HepG2 (cell line): Measurements from ENCODE around the gene CNNM4.

Experiments
- ATF3 ChIP-seq: sonication (generic); formaldehyde crosslinking; IDR thresholded peaks from 2 replicates; pipeline ENCODE4 v1.4.0; 2020; ENCODE audit warnings: missing genetic modification reagents
- ELF1 ChIP-seq: sonication (generic); formaldehyde crosslinking; IDR thresholded peaks from 2 replicates; pipeline ENCODE4 v1.4.0; 2020; ENCODE audit warnings: missing genetic modification reagents
- KMT2A ChIP-seq: sonication (generic); formaldehyde crosslinking; IDR thresholded peaks from 2 replicates; pipeline ENCODE4 v1.4.0; 2020; ENCODE audit warnings: missing genetic modification reagents
- MAZ ChIP-seq, 2 experiments: sonication (generic) in 1 of 2; formaldehyde crosslinking in 1 of 2; IDR thresholded peaks; 2 replicates each; pipeline versions ENCODE4 v1.5.0 to v1.6.1; 2012 to 2020; ENCODE audit warnings: low read depth in 2 of 2, mild to moderate bottlenecking in 2 of 2, borderline replicate concordance in 1 of 2, improper control_type of control experiment in 1 of 2, low read length in 1 of 2, missing genetic modification reagents in 1 of 2, moderate library complexity in 1 of 2
- MLX ChIP-seq: IDR thresholded peaks from 2 replicates; pipeline ENCODE4 v1.6.1; 2016
- POLR2A ChIP-seq, 2 experiments: IDR thresholded peaks; 2 replicates each; pipeline ENCODE4 v1.6.1; 2011; ENCODE audit warnings: low read depth in 2 of 2, low read length in 2 of 2, mild to moderate bottlenecking in 1 of 2, moderate library complexity in 1 of 2; ENCODE audit not compliant: insufficient read depth in 1 of 2
- REST ChIP-seq, 2 experiments: IDR thresholded peaks; 2 replicates each; pipeline ENCODE4 v1.6.1; 2011 to 2012; ENCODE audit warnings: low read length in 2 of 2, borderline replicate concordance in 1 of 2, low read depth in 1 of 2, mild to moderate bottlenecking in 1 of 2, moderate library complexity in 1 of 2
- SP1 ChIP-seq, 2 experiments: fragments of 450-650 bp in 1 of 2; sonication (generic) in 1 of 2; formaldehyde crosslinking in 1 of 2; IDR thresholded peaks; 2 replicates each; pipeline versions ENCODE4 v1.4.0 to v1.6.1; 2016 to 2020; ENCODE audit warnings: missing genetic modification reagents in 1 of 2
- ZFX ChIP-seq: sonication (generic); formaldehyde crosslinking; IDR thresholded peaks from 2 replicates; pipeline ENCODE4 v1.4.0; 2020; ENCODE audit warnings: mild to moderate bottlenecking, low read depth, missing genetic modification reagents, moderate library complexity
- ZKSCAN8 ChIP-seq: IDR thresholded peaks from 2 replicates; pipeline ENCODE4 v1.6.1; 2016; ENCODE audit warnings: borderline replicate concordance, missing genetic modification reagents, missing compliant biosample characterization
- ZNF263 ChIP-seq: sonication (generic); formaldehyde crosslinking; IDR thresholded peaks from 2 replicates; pipeline ENCODE4 v1.4.0; 2020; ENCODE audit warnings: missing genetic modification reagents
- ZNF724P ChIP-seq: sonication (generic); formaldehyde crosslinking; IDR thresholded peaks from 2 replicates; pipeline ENCODE4 v1.8.0; 2022; ENCODE audit warnings: missing genetic modification reagents, borderline replicate concordance
- ZNF780A ChIP-seq: sonication (generic); formaldehyde crosslinking; IDR thresholded peaks from 2 replicates; pipeline ENCODE4 v1.8.0; 2022; ENCODE audit warnings: mild to moderate bottlenecking, missing genetic modification reagents, moderate library complexity

- TF ChIP-seq ZFX (CRISPR knock-in tag) = no peak
- TF ChIP-seq ZNF724P (CRISPR knock-in tag) = no peak
- no peak for TF ChIP-seq KMT2A (CRISPR knock-in tag)
- TF ChIP-seq MAZ (IDR thresholded peaks at IDR 0.05; ENCODE audit: borderline replicate concordance, low read depth, low read length) = no peak
- no peak for TF ChIP-seq MAZ (CRISPR knock-in tag; IDR thresholded peaks at IDR 0.05; ENCODE audit: low read depth)
- TF ChIP-seq SP1 (IDR thresholded peaks at IDR 0.05) = no peak
- TF ChIP-seq SP1 (CRISPR knock-in tag; IDR thresholded peaks at IDR 0.05) = no peak
- no peak for TF ChIP-seq ZKSCAN8 (CRISPR knock-in tag)
- TF ChIP-seq ZNF263 = no peak
- no peak for TF ChIP-seq ATF3 (CRISPR knock-in tag)
- no peak for TF ChIP-seq REST (IDR thresholded peaks at IDR 0.05; ENCODE audit: borderline replicate concordance in 1 of 2, low read depth in 1 of 2, low read length in 2 of 2)
- no peak for TF ChIP-seq ZNF780A
- TF ChIP-seq ELF1 (CRISPR knock-in tag) = no peak
- no peak for TF ChIP-seq POLR2A (IDR thresholded peaks at IDR 0.05; ENCODE audit: insufficient read depth in 1 of 2, low read depth in 2 of 2, low read length in 2 of 2)
- no peak for TF ChIP-seq MLX
These were observed 38.9 kb downstream of the CNNM4 start for GRCh38 chr2:96799623-96799935.
